H1 (cell line): ENCODE results near the gene FOXQ1. TPM values are rescaled to one million over a fixed set of nuclear protein-coding genes. Genes with fewer than 3 reads are reported as not detected.

Experiments used
- CTCF ChIA-PET: fragments of 300-600 bp; sonication (Branson Sonifier 250); formaldehyde crosslinking; loops from one replicate; lab custom pipeline; 2021; ENCODE audit not compliant: partially characterized antibody; lab: Charles Lee
- POLR2A ChIA-PET: fragments of 300-600 bp; sonication (Branson Sonifier 250); formaldehyde crosslinking; loops from one replicate; lab custom pipeline; 2021; ENCODE audit warnings: inconsistent platforms; ENCODE audit not compliant: partially characterized antibody; lab: Charles Lee
- DNase-seq, 2 experiments: peaks; one replicate each; pipeline versions ENCODE4 v3.0.0 to v3.0.0-alpha.2; 2010 to 2022; ENCODE audit warnings: low spot score in 2 of 2, low read depth in 1 of 2, mixed read lengths in 1 of 2
- FAIRE-seq: peaks from 2 replicates; lab custom pipeline; 2011; peaks lifted over from hg19 to GRCh38; lab: Jason Lieb, UNC
- H2AFZ ChIP-seq: 2 replicates; pipeline ENCODE4 v1.8.1; 2012; ENCODE audit warnings: low read length, inconsistent platforms
- H2AK5ac ChIP-seq: 2 replicates; pipeline ENCODE4 v1.6.1; 2013; ENCODE audit warnings: low read depth, low read length
- H2BK120ac ChIP-seq: replicated peaks from 2 replicates; pipeline ENCODE3; 2013; ENCODE audit warnings: low read depth, low read length, inconsistent platforms
- H2BK12ac ChIP-seq: 2 replicates; pipeline ENCODE4 v1.6.1; 2013; ENCODE audit warnings: low read depth, low read length
- H2BK15ac ChIP-seq: 2 replicates; pipeline ENCODE4 v1.6.1; 2013; ENCODE audit warnings: low read length
- H2BK20ac ChIP-seq: 2 replicates; pipeline ENCODE4 v1.6.1; 2013; ENCODE audit warnings: low read length
- H2BK5ac ChIP-seq: 2 replicates; pipeline ENCODE4 v1.6.1; 2013; ENCODE audit warnings: low read depth, low read length
- H3K14ac ChIP-seq: 2 replicates; pipeline ENCODE4 v1.6.1; 2013; ENCODE audit warnings: inconsistent platforms; ENCODE audit not compliant: insufficient read length
- H3K18ac ChIP-seq: 2 replicates; pipeline ENCODE4 v1.6.1; 2013; ENCODE audit warnings: low read length; ENCODE audit errors: extremely low read depth
- H3K23ac ChIP-seq: 2 replicates; pipeline ENCODE4 v1.6.1; 2013; ENCODE audit warnings: inconsistent platforms; ENCODE audit not compliant: insufficient read length
- H3K23me2 ChIP-seq: 2 replicates; pipeline ENCODE4 v1.6.1; 2013; ENCODE audit warnings: low read depth, low read length
- H3K27ac ChIP-seq: 2 replicates; pipeline ENCODE4 v1.6.1; 2011; ENCODE audit warnings: low read depth, low read length, inconsistent platforms
- H3K27me3 ChIP-seq, 4 experiments: replicated peaks in 1 of 4; 1 replicate in 1 of 4; 2 replicates in 3 of 4; pipeline versions ENCODE4 v1.6.1 to v1.8.1; 2011 to 2013; ENCODE audit warnings: low read length in 3 of 4, mild to moderate bottlenecking in 3 of 4, inconsistent platforms in 2 of 4, mixed read lengths in 2 of 4, moderate library complexity in 1 of 4; ENCODE audit not compliant: control insufficient read depth in 3 of 4, insufficient read depth in 3 of 4; ENCODE audit errors: extremely low read depth in 1 of 4
- H3K36me3 ChIP-seq, 4 experiments: 2 replicates each; pipeline versions ENCODE4 v1.6.1 to v1.8.1; 2011 to 2013; ENCODE audit warnings: mild to moderate bottlenecking in 4 of 4, low read length in 3 of 4, moderate library complexity in 2 of 4, control low read depth in 1 of 4, inconsistent platforms in 1 of 4; ENCODE audit not compliant: insufficient read depth in 4 of 4, control insufficient read depth in 2 of 4
- H3K4ac ChIP-seq: replicated peaks from 2 replicates; pipeline ENCODE3; 2013; ENCODE audit warnings: low read length, low read depth, mixed read lengths, inconsistent platforms; ENCODE audit not compliant: insufficient read length
- H3K4me1 ChIP-seq, 4 experiments: replicated peaks in 1 of 4; 1 replicate in 1 of 4; 2 replicates in 3 of 4; pipeline versions ENCODE4 v1.6.1 to v1.8.1; 2011 to 2013; ENCODE audit warnings: low read length in 3 of 4, inconsistent platforms in 2 of 4, mixed read lengths in 1 of 4; ENCODE audit not compliant: insufficient read depth in 4 of 4, control insufficient read depth in 3 of 4
- H3K4me2 ChIP-seq, 2 experiments: 2 replicates each; pipeline versions ENCODE4 v1.6.1 to v1.8.1; 2011 to 2013; ENCODE audit warnings: low read depth in 2 of 2, low read length in 2 of 2, control low read depth in 1 of 2, inconsistent platforms in 1 of 2, mild to moderate bottlenecking in 1 of 2; ENCODE audit not compliant: insufficient read depth in 1 of 2
- H3K4me3 ChIP-seq, 4 experiments: fragments of 200-600, 300-600 bp in 1 of 4; sonication (generic), shearing (Covaris generic), sonication (Bioruptor Twin) in 1 of 4; 2 replicates each; pipeline versions ENCODE4 v1.5.1 to v1.8.1; 2011 to 2016; ENCODE audit warnings: low read length in 4 of 4, low read depth in 3 of 4, control low read depth in 2 of 4, inconsistent platforms in 2 of 4, mild to moderate bottlenecking in 2 of 4, mixed read lengths in 1 of 4, moderate library complexity in 1 of 4; ENCODE audit not compliant: insufficient read depth in 2 of 4; ENCODE audit errors: extremely low read depth in 1 of 4
- H3K56ac ChIP-seq: replicated peaks from 2 replicates; pipeline ENCODE3; 2013; ENCODE audit warnings: low read depth, mild to moderate bottlenecking, mixed read lengths, low read length, inconsistent platforms; ENCODE audit not compliant: insufficient read length
- H3K79me1 ChIP-seq: 2 replicates; pipeline ENCODE4 v1.6.1; 2013; ENCODE audit warnings: low read depth, low read length, control low read depth
- H3K79me2 ChIP-seq, 2 experiments: 2 replicates each; pipeline versions ENCODE4 v1.6.1 to v1.8.1; 2012 to 2013; ENCODE audit warnings: low read length in 2 of 2, mild to moderate bottlenecking in 2 of 2, inconsistent platforms in 1 of 2; ENCODE audit not compliant: insufficient read depth in 2 of 2, control insufficient read depth in 1 of 2
- H3K9ac ChIP-seq, 4 experiments: replicated peaks in 1 of 4; 1 replicate in 1 of 4; 2 replicates in 3 of 4; pipeline versions ENCODE4 v1.6.1 to v1.8.1; 2011 to 2013; ENCODE audit warnings: low read depth in 3 of 4, low read length in 3 of 4, control low read depth in 2 of 4, mild to moderate bottlenecking in 2 of 4, moderate library complexity in 2 of 4, inconsistent platforms in 1 of 4; ENCODE audit errors: extremely low read depth in 1 of 4
- H3K9me3 ChIP-seq, 2 experiments: 2 replicates each; pipeline versions ENCODE4 v1.6.1 to v1.8.1; 2012 to 2013; ENCODE audit warnings: mild to moderate bottlenecking in 2 of 2, moderate library complexity in 2 of 2, control low read depth in 1 of 2, inconsistent platforms in 1 of 2, low read depth in 1 of 2, low read length in 1 of 2, mixed read lengths in 1 of 2; ENCODE audit not compliant: insufficient read depth in 2 of 2
- H4K20me1 ChIP-seq, 2 experiments: replicated peaks in 1 of 2; 2 replicates each; pipeline versions ENCODE3 to v1.8.1; 2011 to 2013; ENCODE audit warnings: inconsistent platforms in 2 of 2, low read length in 2 of 2, mild to moderate bottlenecking in 1 of 2; ENCODE audit not compliant: insufficient read depth in 2 of 2, control insufficient read depth in 1 of 2
- H4K5ac ChIP-seq: 2 replicates; pipeline ENCODE4 v1.6.1; 2013; ENCODE audit warnings: low read length, low read depth, mixed read lengths, inconsistent platforms; ENCODE audit not compliant: insufficient read length
- H4K8ac ChIP-seq: 2 replicates; pipeline ENCODE4 v1.8.0; 2013; ENCODE audit warnings: mild to moderate bottlenecking, moderate library complexity, low read length, inconsistent platforms; ENCODE audit not compliant: insufficient read depth; ENCODE audit errors: extremely low read depth
- H4K91ac ChIP-seq: replicated peaks from 2 replicates; pipeline ENCODE3; 2013; ENCODE audit warnings: low read length, mixed read lengths, inconsistent platforms; ENCODE audit not compliant: insufficient read length
- EZH2 ChIP-seq: fragments of 200-600 bp; sonication (generic); IDR thresholded peaks from 2 replicates; pipeline ENCODE4 v1.7.1; 2012; ENCODE audit warnings: low read depth, mild to moderate bottlenecking, moderate library complexity, low read length, inconsistent platforms; ENCODE audit not compliant: severe bottlenecking
- SP4 ChIP-seq: IDR thresholded peaks from 2 replicates; pipeline ENCODE4 v1.6.1; 2012; ENCODE audit warnings: low read length, inconsistent platforms
- TBP ChIP-seq: IDR thresholded peaks from 2 replicates; pipeline ENCODE4 v1.6.1; 2011; ENCODE audit warnings: low read depth, low read length, improper control_type of control experiment
- WGBS, 2 experiments: shearing (Covaris generic) in 1 of 2; methylation state at CpG; one replicate each; pipeline versions ENCODE4 v1.1.6 to v1.1.7; 2013 to 2015; ENCODE audit warnings: low lambda C conversion rate in 2 of 2, mixed read lengths in 2 of 2, inconsistent platforms in 1 of 2, low coverage in 1 of 2, missing lambda C conversion rate in 1 of 2; ENCODE audit not compliant: insufficient replicate concordance in 2 of 2, insufficient coverage in 1 of 2, insufficient read length in 1 of 2; ENCODE audit errors: extremely low coverage in 1 of 2, missing lambda C conversion rate in 1 of 2; 5-methylcytosine and 5-hydroxymethylcytosine counted together
- polyA plus RNA-seq, 7 experiments: library from polyadenylated mRNA; depleted of rRNA in 3 of 7; stranded (reverse) in 5 of 7; unstranded in 2 of 7; fragments of >200 nt in 5 of 7; fragments of 200-250 nt in 2 of 7; gene quantifications; 1 replicate in 5 of 7; 2 replicates in 1 of 7; 4 replicates in 1 of 7; pipeline versions ENCODE4 v1.2.1 to v1.2.3, GENCODE V29; 2011 to 2013; ENCODE audit warnings: missing spikeins in 2 of 7, mixed read lengths in 2 of 7
- total RNA-seq: library from RNA; stranded (reverse); fragmentation: NEBNext Ultra II Directional; extraction: Animal tissue kit (Norgen Biotek cat#: 25700); gene quantifications from 2 replicates; pipeline ENCODE4 v1.2.1, GENCODE V29; 2021

The FOXQ1 gene
- total and polyA plus RNA-seq, 2 of the 8 experiments (the other 6 are each of a cell fraction or from before 2014, with no cell fraction given) = 0.03 TPM; not detected in 1

- Histone ChIP-seq H3K36me3 (no peaks in the 10 kb centered on the region; a peak in 1 of 8 replicates), H4K8ac (no peak overlapping the region), H4K5ac (no peak overlapping the region), H3K23ac (no peak overlapping the region), H2BK15ac (no peak overlapping the region), H3K9me3 (peaks cover 0 to 3% of the 10 kb centered on the region in 2 experiments; a peak in 1 of 4 replicates), H3K18ac (no peak overlapping the region), H3K27ac (no peak overlapping the region), H2AK5ac (no peak overlapping the region)
- CTCF ChIA-PET = interaction anchor here (1.6 kb wide), 1 partner anchor 68 kb away, joined by 6 read pairs; no protein-coding TSS in a partner anchor
- DNase-seq (no peak), FAIRE-seq (no peak)
- POLR2A ChIA-PET = no interaction called here
- WGBS, 2 experiments = 47% methylated on average over 1 of the region's 1 CpG; no CpG with 5 or more reads in 1 of the 2 experiments
- TF ChIP-seq SP4 (no peak), EZH2 (peak; percentile 17), TBP (no peak)
- TF ChIP-seq, all 59 proteins: peak for 1
- H3K4me1 ChIP-seq = peaks cover 0 to 20% (median 5%) of the 10 kb centered on the region in 4 experiments; a peak in 5 of 7 replicates
- H3K4me3 ChIP-seq = no peak overlapping the region
- H4K91ac ChIP-seq = no peak overlapping the region
- H3K27me3 ChIP-seq = peaks cover 63 to 65% (median 64%) of the 10 kb centered on the region in 4 experiments
- H2BK5ac ChIP-seq = no peak overlapping the region
- H3K79me2 ChIP-seq = no peaks in the 10 kb centered on the region
- no peak overlapping the region for H3K9ac ChIP-seq
- peaks cover 19% of the 10 kb centered on the region; the same call in 1 of the 2 replicates for H3K23me2 ChIP-seq
- H3K4me2 ChIP-seq = no peak overlapping the region
- H3K79me1 ChIP-seq = no peaks in the 10 kb centered on the region
- no peak overlapping the region for H2BK120ac ChIP-seq
- peaks cover 11 to 13% of the 10 kb centered on the region in 2 experiments for H4K20me1 ChIP-seq
- H2BK20ac ChIP-seq = no peak overlapping the region
- no peak overlapping the region for H2BK12ac ChIP-seq
- no peak overlapping the region for H2AFZ ChIP-seq
- no peak overlapping the region for H3K56ac ChIP-seq
- H3K4ac ChIP-seq = no peak overlapping the region
- no peak overlapping the region for H3K14ac ChIP-seq
Observed at GRCh38 chr6:1315201-1315559, 3.3 kb downstream of the FOXQ1 start.
